Smooth muscle cell (in vitro differentiated cells): ENCODE results near the gene LRRC26. TPM values are rescaled to one million over a fixed set of nuclear protein-coding genes. Genes with fewer than 3 reads are reported as not detected.

Experiments used
- DNase-seq: peaks from one replicate; lab custom pipeline; 2025; ENCODE audit not compliant: unreplicated experiment; lab: John Stamatoyannopoulos, UW
- H2AFZ ChIP-seq: fragments of 200-600 bp; sonication (generic); 2 replicates; pipeline ENCODE4 v1.6.0; 2016; ENCODE audit warnings: antibody characterized with exemption, low read depth, mild to moderate bottlenecking
- H3F3A ChIP-seq: fragments of 200-600 bp; sonication (generic); 2 replicates; pipeline ENCODE4 v1.6.0; 2017; ENCODE audit warnings: antibody characterized with exemption, low read depth
- H3K27ac ChIP-seq: fragments of 200-600 bp; sonication (generic); 2 replicates; pipeline ENCODE4 v1.5.1; 2016; ENCODE audit warnings: low read depth, mild to moderate bottlenecking
- H3K27me3 ChIP-seq: fragments of 200-600 bp; sonication (generic); 2 replicates; pipeline ENCODE4 v1.6.1; 2016; ENCODE audit warnings: low read depth, mild to moderate bottlenecking
- H3K36me3 ChIP-seq: fragments of 200-600 bp; sonication (generic); 2 replicates; pipeline ENCODE4 v1.5.1; 2016; ENCODE audit warnings: low read depth
- H3K4me1 ChIP-seq: fragments of 200-600 bp; sonication (generic); 2 replicates; pipeline ENCODE4 v1.5.1; 2016; ENCODE audit warnings: low read depth
- H3K4me2 ChIP-seq: fragments of 200-600 bp; sonication (generic); 2 replicates; pipeline ENCODE4 v1.6.0; 2016; ENCODE audit warnings: mild to moderate bottlenecking
- H3K4me3 ChIP-seq: fragments of 200-600 bp; sonication (generic); 2 replicates; pipeline ENCODE4 v1.5.1; 2016; ENCODE audit warnings: mild to moderate bottlenecking
- H3K79me2 ChIP-seq: fragments of 200-600 bp; sonication (generic); 2 replicates; pipeline ENCODE4 v1.6.0; 2016; ENCODE audit warnings: low read depth, mild to moderate bottlenecking
- H3K9ac ChIP-seq: fragments of 200-600 bp; sonication (generic); 2 replicates; pipeline ENCODE4 v1.6.0; 2016; ENCODE audit warnings: low read depth
- H3K9me3 ChIP-seq: fragments of 200-600 bp; sonication (generic); replicated peaks from 2 replicates; pipeline ENCODE4 v1.5.1; 2016; ENCODE audit warnings: low read depth
- H4K20me1 ChIP-seq: fragments of 200-600 bp; sonication (generic); 2 replicates; pipeline ENCODE4 v1.6.0; 2016; ENCODE audit warnings: low read depth
- CTCF ChIP-seq: fragments of 200-600 bp; sonication (generic); IDR thresholded peaks from 2 replicates; pipeline ENCODE4 v1.5.1; 2017; ENCODE audit warnings: borderline replicate concordance, mild to moderate bottlenecking, antibody characterized with exemption; ENCODE audit not compliant: insufficient read depth, poor library complexity, severe bottlenecking
- WGBS: methylation state at CpG from one replicate; pipeline ENCODE4 v1.1.7; 2016; ENCODE audit warnings: low lambda C conversion rate; 5-methylcytosine and 5-hydroxymethylcytosine counted together
- polyA plus RNA-seq: library from polyadenylated mRNA; unstranded; fragments of >200 nt; fragmentation: Nextera tagmentation; extraction: Ambion mirVana; gene quantifications from 2 replicates; pipeline ENCODE4 v1.2.1, GENCODE V29; 2016
- total RNA-seq: library from RNA; depleted of rRNA; stranded (reverse); fragments of >200 nt; gene quantifications from 2 replicates; pipeline ENCODE4 v1.2.3, GENCODE V29; 2014

Gene LRRC26
- total and polyA plus RNA-seq, 2 experiments from 2014 or later = not detected

GRCh38 chr9:137141050-137141810 lies 28.6 kb downstream of the LRRC26 start:
- no peak for TF ChIP-seq CTCF
- Histone ChIP-seq H3K27ac (no peak overlapping the region), H3K9me3 (no peaks in the 10 kb centered on the region), H3K4me3 (no peak overlapping the region), H3K36me3 (no peaks in the 10 kb centered on the region), H3K27me3 (peaks cover 72% of the 10 kb centered on the region), H4K20me1 (no peaks in the 10 kb centered on the region), H3K9ac (no peak overlapping the region), H3K4me2 (no peak overlapping the region), H2AFZ (no peak overlapping the region), H3F3A (no peaks in the 10 kb centered on the region), H3K4me1 (no peaks in the 10 kb centered on the region), H3K79me2 (no peaks in the 10 kb centered on the region)
- no peak for DNase-seq
- 82% methylated on average over 15 of the region's 17 CpGs for WGBS

GRCh38 chr9:137140151-137141012 lies 29.5 kb downstream of the LRRC26 start:
- H3K79me2 ChIP-seq = no peaks in the 10 kb centered on the region
- no peak overlapping the region for H3K4me3 ChIP-seq
- no peaks in the 10 kb centered on the region for H3K9me3 ChIP-seq
- H4K20me1 ChIP-seq = no peaks in the 10 kb centered on the region
- H3K36me3 ChIP-seq = no peaks in the 10 kb centered on the region
- H2AFZ ChIP-seq = no peak overlapping the region
- no peak for TF ChIP-seq CTCF
- WGBS = 79% methylated on average over 21 of the region's 26 CpGs
- peaks cover 79% of the 10 kb centered on the region for H3K27me3 ChIP-seq
- H3F3A ChIP-seq = no peaks in the 10 kb centered on the region
- DNase-seq = no peak
- no peaks in the 10 kb centered on the region for H3K4me1 ChIP-seq
- no peak overlapping the region for H3K27ac ChIP-seq
- H3K4me2 ChIP-seq = no peak overlapping the region
- H3K9ac ChIP-seq = no peak overlapping the region

DNA sequence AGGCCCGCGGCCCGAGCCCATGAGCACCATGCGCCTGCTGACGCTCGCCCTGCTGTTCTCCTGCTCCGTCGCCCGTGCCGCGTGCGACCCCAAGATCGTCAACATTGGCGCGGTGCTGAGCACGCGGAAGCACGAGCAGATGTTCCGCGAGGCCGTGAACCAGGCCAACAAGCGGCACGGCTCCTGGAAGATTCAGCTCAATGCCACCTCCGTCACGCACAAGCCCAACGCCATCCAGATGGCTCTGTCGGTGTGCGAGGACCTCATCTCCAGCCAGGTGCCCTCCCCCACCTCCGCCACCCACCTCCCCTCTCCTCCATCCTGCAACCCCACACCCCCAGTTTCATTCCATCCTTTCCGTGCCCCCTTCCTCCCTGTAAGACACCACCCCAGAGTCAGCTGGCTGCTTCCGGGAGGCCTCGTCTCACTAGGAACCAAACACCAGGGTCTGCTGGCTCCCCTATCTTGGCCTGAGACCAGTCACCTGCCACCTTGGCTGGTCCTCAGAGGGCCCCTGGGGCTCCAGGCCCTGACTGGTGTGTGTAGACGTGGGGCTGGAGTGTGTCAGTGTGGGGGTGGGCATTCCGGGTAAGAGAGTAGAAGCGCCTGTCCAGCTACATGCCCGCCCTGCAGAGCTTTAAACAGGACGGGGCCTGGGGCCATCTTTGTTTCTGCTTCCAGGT lies 30.2 kb downstream of the LRRC26 start:
- TF ChIP-seq CTCF = no peak
- Histone ChIP-seq H3K27ac (no peak overlapping the region), H3F3A (no peaks in the 10 kb centered on the region), H3K27me3 (peaks cover 79% of the 10 kb centered on the region), H3K4me2 (no peak overlapping the region), H3K4me1 (no peaks in the 10 kb centered on the region), H4K20me1 (no peaks in the 10 kb centered on the region), H2AFZ (no peak overlapping the region), H3K36me3 (no peaks in the 10 kb centered on the region), H3K9ac (no peak overlapping the region), H3K4me3 (no peak overlapping the region), H3K79me2 (no peaks in the 10 kb centered on the region), H3K9me3 (no peaks in the 10 kb centered on the region)
- WGBS = 44% methylated on average over 35 of the region's 37 CpGs
- DNase-seq = no peak
